ENCODE data around the gene LAMC1.
A peak's percentile ranks its signal among the peaks of the same experiment; 100 is the strongest.

The LAMC1 gene

GRCh38 chr1:183021405-183022201 lies 1.6 kb upstream of the LAMC1 start:
- H3K9ac ChIP-seq (ENCODE audit: low read length), result peak overlapping the region; percentile 88
- H3K4me1 ChIP-seq (ENCODE audit: control insufficient read depth, insufficient read depth, low read length), result peaks cover 23% of the 10 kb centered on the region
- H3K9me3 ChIP-seq (ENCODE audit: control insufficient read depth, insufficient read depth, low read depth, low read length), result no peaks in the 10 kb centered on the region
- peak overlapping the region; percentile 77; the same call in 1 of the 2 replicates for H3K27ac ChIP-seq (ENCODE audit: low read depth, low read length)
- peak overlapping the region; percentile 77 for H3K4me3 ChIP-seq (ENCODE audit: low read depth, low read length)
- no peaks in the 10 kb centered on the region for H3K36me3 ChIP-seq (ENCODE audit: control insufficient read depth, insufficient read depth, low read length)
- H3K27me3 ChIP-seq (ENCODE audit: control insufficient read depth, insufficient read depth, low read length), result no peaks in the 10 kb centered on the region

DNA sequence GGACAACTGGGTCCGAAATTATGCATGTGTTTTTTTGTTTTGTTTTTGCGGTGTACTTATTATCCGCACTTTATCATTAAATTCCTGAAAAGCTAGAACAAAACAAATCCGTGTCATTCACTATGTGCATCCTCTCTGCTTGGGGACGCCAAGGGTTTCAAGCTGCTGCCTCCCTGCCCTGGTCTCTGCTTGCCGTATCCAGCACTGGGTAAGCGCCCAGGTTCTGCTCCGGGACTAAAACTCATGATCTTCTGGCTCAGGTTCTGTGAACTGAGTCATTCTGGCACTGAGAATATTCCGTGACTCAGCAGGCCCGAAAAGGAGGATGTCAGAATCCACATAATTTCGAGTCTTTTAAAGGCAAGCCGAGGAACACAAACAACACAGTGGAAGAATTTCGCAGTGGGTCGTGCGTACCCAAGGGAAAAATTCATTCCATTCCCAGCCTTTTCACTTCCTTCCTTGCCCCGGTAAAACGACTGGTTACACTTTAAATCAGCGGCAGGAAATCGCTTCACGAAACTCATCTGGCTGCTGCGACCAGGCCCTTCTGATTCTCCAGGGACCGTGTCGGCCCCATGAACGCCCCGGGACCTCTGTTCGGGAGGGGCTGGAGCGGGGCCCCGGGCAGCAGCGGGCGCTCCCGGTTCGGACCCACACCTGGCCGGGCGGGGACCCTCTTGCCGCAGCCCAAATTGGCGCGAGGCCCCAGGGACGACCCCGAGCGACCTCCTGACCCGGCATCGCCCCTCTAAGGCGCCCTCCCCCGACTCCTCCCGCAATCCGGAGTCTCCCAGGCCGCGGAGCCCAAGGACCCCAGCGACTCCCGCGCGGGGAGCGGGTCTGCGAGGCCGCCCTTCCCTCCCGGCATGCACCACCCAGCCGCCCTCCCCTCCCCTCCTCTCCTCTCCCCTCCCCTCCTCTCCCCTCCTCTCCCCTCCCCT lies 746 bp upstream of the LAMC1 start:
- Histone ChIP-seq H3K4me1 (ENCODE audit: control insufficient read depth, insufficient read depth, low read length) (peaks cover 31% of the 10 kb centered on the region), H3K27me3 (ENCODE audit: control insufficient read depth, insufficient read depth, low read length) (no peaks in the 10 kb centered on the region), H3K36me3 (ENCODE audit: control insufficient read depth, insufficient read depth, low read length) (no peaks in the 10 kb centered on the region), H3K9me3 (ENCODE audit: control insufficient read depth, insufficient read depth, low read depth, low read length) (no peaks in the 10 kb centered on the region), H3K4me3 (ENCODE audit: low read depth, low read length) (peak overlapping the region; percentile 77), H3K27ac (ENCODE audit: low read depth, low read length) (peak overlapping the region; percentile 77), H3K9ac (ENCODE audit: low read length) (peak overlapping the region; percentile 88)

GRCh38 chr1:183023601-183024316 lies 539 bp downstream of the LAMC1 start:
- H3K27ac ChIP-seq (ENCODE audit: low read depth, low read length), result no peak overlapping the region; the same call in 1 of the 2 replicates
- peak overlapping the region; percentile 98 for H3K4me3 ChIP-seq (ENCODE audit: low read depth, low read length)
- H3K9me3 ChIP-seq (ENCODE audit: control insufficient read depth, insufficient read depth, low read depth, low read length), result no peaks in the 10 kb centered on the region
- no peaks in the 10 kb centered on the region for H3K27me3 ChIP-seq (ENCODE audit: control insufficient read depth, insufficient read depth, low read length)
- H3K4me1 ChIP-seq (ENCODE audit: control insufficient read depth, insufficient read depth, low read length), result peaks cover 42% of the 10 kb centered on the region
- H3K36me3 ChIP-seq (ENCODE audit: control insufficient read depth, insufficient read depth, low read length), result no peaks in the 10 kb centered on the region
- peak overlapping the region; percentile 86 for H3K9ac ChIP-seq (ENCODE audit: low read length)

DNA sequence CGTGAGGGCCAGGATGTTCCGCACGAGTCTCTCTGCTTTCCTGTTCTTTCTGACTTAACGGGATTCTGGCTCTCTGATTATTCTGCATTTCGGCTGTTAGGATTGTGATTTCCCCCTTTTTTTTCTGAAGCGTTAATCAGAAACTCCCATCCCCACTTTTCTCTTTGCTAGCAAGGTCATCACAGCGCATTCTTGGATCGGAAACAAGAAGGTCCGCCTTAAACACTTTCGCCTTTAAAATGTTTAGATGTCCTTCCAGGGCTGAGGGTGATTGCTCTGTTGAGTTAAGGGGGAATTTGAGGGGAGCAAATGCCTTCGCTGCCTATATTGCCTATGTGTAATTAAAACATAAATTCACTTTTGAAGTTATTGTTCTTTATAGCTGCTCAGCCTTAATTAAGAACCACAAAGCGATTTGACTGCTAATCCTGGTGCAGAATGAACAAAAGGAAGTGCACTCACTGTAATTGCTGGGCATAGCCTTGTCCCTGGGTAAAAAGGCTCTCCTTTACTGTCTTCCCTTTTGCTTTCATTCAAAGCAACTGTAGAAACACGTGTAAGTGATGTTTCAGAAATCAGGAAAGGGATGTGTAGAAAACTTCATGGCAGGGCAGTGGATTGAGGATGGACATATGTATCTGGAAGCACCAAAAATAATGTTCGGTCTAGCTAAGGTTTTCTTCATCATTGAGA lies 1.2 kb downstream of the LAMC1 start:
- no peak overlapping the region; the same call in 1 of the 2 replicates for H3K27ac ChIP-seq (ENCODE audit: low read depth, low read length)
- H3K9ac ChIP-seq (ENCODE audit: low read length), result peak overlapping the region; percentile 86
- no peaks in the 10 kb centered on the region for H3K36me3 ChIP-seq (ENCODE audit: control insufficient read depth, insufficient read depth, low read length)

DNA sequence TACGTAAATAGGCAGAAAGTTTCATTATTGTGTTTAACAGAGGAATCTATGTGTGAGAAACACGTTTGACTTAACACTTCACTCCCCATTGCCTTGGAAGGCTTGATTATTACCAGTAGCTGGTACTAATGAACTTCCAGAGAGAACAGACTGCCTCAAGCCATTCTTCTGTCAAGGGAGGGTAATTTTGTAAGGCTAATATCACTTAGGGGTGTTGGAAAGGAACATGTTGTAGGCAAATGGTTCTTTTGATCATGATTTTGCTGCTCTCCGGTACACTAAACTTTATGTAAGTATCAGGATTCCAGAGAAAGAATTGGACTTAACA lies 1.8 kb downstream of the LAMC1 start:
- H3K9me3 ChIP-seq (ENCODE audit: control insufficient read depth, insufficient read depth, low read depth, low read length), result no peaks in the 10 kb centered on the region
- no peak overlapping the region for H3K27ac ChIP-seq (ENCODE audit: low read depth, low read length)
- H3K4me3 ChIP-seq (ENCODE audit: low read depth, low read length), result peak overlapping the region; percentile 98
- no peaks in the 10 kb centered on the region for H3K36me3 ChIP-seq (ENCODE audit: control insufficient read depth, insufficient read depth, low read length)
- no peaks in the 10 kb centered on the region for H3K27me3 ChIP-seq (ENCODE audit: control insufficient read depth, insufficient read depth, low read length)
- peak overlapping the region; percentile 86 for H3K9ac ChIP-seq (ENCODE audit: low read length)
- peaks cover 54% of the 10 kb centered on the region for H3K4me1 ChIP-seq (ENCODE audit: control insufficient read depth, insufficient read depth, low read length)

More for the DNA sequence above, 1.2 kb downstream of the LAMC1 start:
- no peaks in the 10 kb centered on the region for H3K27me3 ChIP-seq (ENCODE audit: control insufficient read depth, insufficient read depth, low read length)
- H3K4me1 ChIP-seq (ENCODE audit: control insufficient read depth, insufficient read depth, low read length), result peaks cover 49% of the 10 kb centered on the region
- H3K4me3 ChIP-seq (ENCODE audit: low read depth, low read length), result peak overlapping the region; percentile 98
- H3K9me3 ChIP-seq (ENCODE audit: control insufficient read depth, insufficient read depth, low read depth, low read length), result no peaks in the 10 kb centered on the region

- H3K4me1 ChIP-seq (ENCODE audit: control insufficient read depth, insufficient read depth, low read length), result peaks cover 57% of the 10 kb centered on the region
- H3K27ac ChIP-seq (ENCODE audit: low read depth, low read length), result no peak overlapping the region
- H3K27me3 ChIP-seq (ENCODE audit: control insufficient read depth, insufficient read depth, low read length), result no peaks in the 10 kb centered on the region
- H3K9me3 ChIP-seq (ENCODE audit: control insufficient read depth, insufficient read depth, low read depth, low read length), result no peaks in the 10 kb centered on the region
- H3K9ac ChIP-seq (ENCODE audit: low read length), result peak overlapping the region; percentile 46
- H3K4me3 ChIP-seq (ENCODE audit: low read depth, low read length), result peak overlapping the region; percentile 98
- no peaks in the 10 kb centered on the region for H3K36me3 ChIP-seq (ENCODE audit: control insufficient read depth, insufficient read depth, low read length)
Measured at GRCh38 chr1:183025782-183026774, 2.9 kb downstream of the LAMC1 start.

- no peaks in the 10 kb centered on the region for H3K9me3 ChIP-seq (ENCODE audit: control insufficient read depth, insufficient read depth, low read depth, low read length)
- H3K4me1 ChIP-seq (ENCODE audit: control insufficient read depth, insufficient read depth, low read length), result peaks cover 57% of the 10 kb centered on the region
- H3K4me3 ChIP-seq (ENCODE audit: low read depth, low read length), result 0 out of 2 replicates have a peak overlapping the region, but pooled peaks have one; percentile 4
- no peaks in the 10 kb centered on the region for H3K36me3 ChIP-seq (ENCODE audit: control insufficient read depth, insufficient read depth, low read length)
- no peak overlapping the region for H3K27ac ChIP-seq (ENCODE audit: low read depth, low read length)
- H3K27me3 ChIP-seq (ENCODE audit: control insufficient read depth, insufficient read depth, low read length), result no peaks in the 10 kb centered on the region
- no peak overlapping the region for H3K9ac ChIP-seq (ENCODE audit: low read length)
Measured at GRCh38 chr1:183027031-183027430, 3.8 kb downstream of the LAMC1 start.

- Histone ChIP-seq H3K9ac (ENCODE audit: low read length) (no peak overlapping the region), H3K9me3 (ENCODE audit: control insufficient read depth, insufficient read depth, low read depth, low read length) (no peaks in the 10 kb centered on the region), H3K36me3 (ENCODE audit: control insufficient read depth, insufficient read depth, low read length) (no peaks in the 10 kb centered on the region), H3K4me3 (ENCODE audit: low read depth, low read length) (peak overlapping the region; percentile 17; the same call in 1 of the 2 replicates), H3K4me1 (ENCODE audit: control insufficient read depth, insufficient read depth, low read length) (peaks cover 60% of the 10 kb centered on the region), H3K27ac (ENCODE audit: low read depth, low read length) (no peak overlapping the region), H3K27me3 (ENCODE audit: control insufficient read depth, insufficient read depth, low read length) (no peaks in the 10 kb centered on the region)
Measured at GRCh38 chr1:183027791-183028190, 4.6 kb downstream of the LAMC1 start.

DNA sequence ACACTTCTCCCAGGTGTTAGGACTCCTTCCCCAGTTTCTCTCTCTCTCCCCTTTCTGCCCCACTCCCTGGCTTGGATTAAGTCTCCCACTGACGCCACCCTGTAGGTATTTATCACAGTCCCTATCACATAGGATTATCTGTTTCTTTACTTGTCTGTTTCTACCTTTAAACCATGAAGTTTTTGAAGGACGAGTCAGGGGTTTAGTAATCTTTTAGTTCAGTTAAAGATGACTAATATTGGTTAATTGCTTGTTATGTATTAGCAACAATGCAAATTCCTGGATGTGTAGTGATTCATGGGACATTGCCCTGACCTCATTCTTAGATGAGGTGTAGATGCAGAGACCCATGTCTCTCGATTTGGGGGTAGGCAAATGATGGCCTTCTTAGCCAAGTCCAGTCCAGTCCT lies 6.4 kb downstream of the LAMC1 start:
- Histone ChIP-seq H3K4me1 (ENCODE audit: control insufficient read depth, insufficient read depth, low read length) (peaks cover 59% of the 10 kb centered on the region), H3K9me3 (ENCODE audit: control insufficient read depth, insufficient read depth, low read depth, low read length) (no peaks in the 10 kb centered on the region), H3K36me3 (ENCODE audit: control insufficient read depth, insufficient read depth, low read length) (no peaks in the 10 kb centered on the region), H3K27ac (ENCODE audit: low read depth, low read length) (no peak overlapping the region), H3K9ac (ENCODE audit: low read length) (no peak overlapping the region), H3K27me3 (ENCODE audit: control insufficient read depth, insufficient read depth, low read length) (no peaks in the 10 kb centered on the region), H3K4me3 (ENCODE audit: low read depth, low read length) (no peak overlapping the region)
